Measurements from ENCODE around the gene NPR1.

Gene NPR1

GRCh38 chr1:153679337-153680119 lies 1.0 kb downstream of the NPR1 start:
- DNase-seq (ENCODE audit: low read depth) = no peak
- TF ChIP-seq, protein P1, sequence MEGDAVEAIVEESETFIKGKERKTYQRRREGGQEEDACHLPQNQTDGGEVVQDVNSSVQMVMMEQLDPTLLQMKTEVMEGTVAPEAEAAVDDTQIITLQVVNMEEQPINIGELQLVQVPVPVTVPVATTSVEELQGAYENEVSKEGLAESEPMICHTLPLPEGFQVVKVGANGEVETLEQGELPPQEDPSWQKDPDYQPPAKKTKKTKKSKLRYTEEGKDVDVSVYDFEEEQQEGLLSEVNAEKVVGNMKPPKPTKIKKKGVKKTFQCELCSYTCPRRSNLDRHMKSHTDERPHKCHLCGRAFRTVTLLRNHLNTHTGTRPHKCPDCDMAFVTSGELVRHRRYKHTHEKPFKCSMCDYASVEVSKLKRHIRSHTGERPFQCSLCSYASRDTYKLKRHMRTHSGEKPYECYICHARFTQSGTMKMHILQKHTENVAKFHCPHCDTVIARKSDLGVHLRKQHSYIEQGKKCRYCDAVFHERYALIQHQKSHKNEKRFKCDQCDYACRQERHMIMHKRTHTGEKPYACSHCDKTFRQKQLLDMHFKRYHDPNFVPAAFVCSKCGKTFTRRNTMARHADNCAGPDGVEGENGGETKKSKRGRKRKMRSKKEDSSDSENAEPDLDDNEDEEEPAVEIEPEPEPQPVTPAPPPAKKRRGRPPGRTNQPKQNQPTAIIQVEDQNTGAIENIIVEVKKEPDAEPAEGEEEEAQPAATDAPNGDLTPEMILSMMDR (conservative IDR thresholded peaks at IDR 0.05; ENCODE audit: control insufficient read depth, insufficient read depth, low read depth, low read length) = peak; percentile 4
- peak overlapping the region; percentile 40 for H3K4me3 ChIP-seq (ENCODE audit: control insufficient read depth, low read depth, low read length)

DNA sequence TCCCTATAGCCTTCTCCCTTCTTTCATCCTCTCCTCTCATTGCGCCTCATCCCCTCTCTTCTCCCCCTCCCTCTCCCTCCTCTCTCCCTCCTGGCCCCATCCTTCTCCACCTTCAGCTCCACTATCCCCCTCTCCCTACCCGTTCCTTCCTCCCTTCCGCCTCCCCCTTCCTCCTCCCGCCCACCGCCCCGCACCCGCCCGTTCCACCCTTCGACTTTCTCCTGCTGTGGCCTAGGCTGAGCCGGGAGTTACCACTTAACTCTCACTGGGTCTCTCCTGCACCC lies 1.6 kb downstream of the NPR1 start:
- peak overlapping the region; percentile 40 for H3K4me3 ChIP-seq (ENCODE audit: control insufficient read depth, low read depth, low read length)
- no peak for DNase-seq (ENCODE audit: low read depth)
- TF ChIP-seq, protein P1 (conservative IDR thresholded peaks at IDR 0.05; ENCODE audit: control insufficient read depth, insufficient read depth, low read depth, low read length) = no peak

GRCh38 chr1:153682730-153683129 lies 4.2 kb downstream of the NPR1 start:
- no peak for DNase-seq (ENCODE audit: low read depth)
- TF ChIP-seq, protein P1 (conservative IDR thresholded peaks at IDR 0.05; ENCODE audit: control insufficient read depth, insufficient read depth, low read depth, low read length) = no peak

GRCh38 chr1:153683854-153684253 lies 5.4 kb downstream of the NPR1 start:
- TF ChIP-seq, protein P1 (conservative IDR thresholded peaks at IDR 0.05; ENCODE audit: control insufficient read depth, insufficient read depth, low read depth, low read length) = no peak
- H3K4me3 ChIP-seq (ENCODE audit: control insufficient read depth, low read depth, low read length) = no peak overlapping the region
- DNase-seq (ENCODE audit: low read depth) = peak; percentile 54

More at GRCh38 chr1:153682730-153683129, 4.2 kb downstream of the NPR1 start:
- H3K4me3 ChIP-seq (ENCODE audit: control insufficient read depth, low read depth, low read length) = no peak overlapping the region

DNA sequence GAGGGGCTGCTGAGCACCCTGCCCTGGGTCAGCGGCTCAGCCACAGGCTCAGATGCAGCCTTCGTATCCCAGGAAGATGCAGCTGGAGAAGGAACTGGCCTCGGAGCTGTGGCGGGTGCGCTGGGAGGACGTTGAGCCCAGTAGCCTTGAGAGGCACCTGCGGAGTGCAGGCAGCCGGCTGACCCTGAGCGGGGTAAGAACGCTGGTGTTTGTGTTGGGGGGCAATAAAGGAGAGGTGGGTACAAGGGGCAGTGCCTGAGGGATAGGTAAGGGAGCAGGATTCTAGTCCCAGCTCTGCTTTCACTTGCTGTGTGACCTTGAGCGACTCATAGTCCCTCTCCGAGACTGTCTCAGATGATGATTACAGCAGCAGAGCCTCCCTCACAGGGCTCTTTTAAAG lies 6.4 kb downstream of the NPR1 start:
- no peak overlapping the region for H3K4me3 ChIP-seq (ENCODE audit: control insufficient read depth, low read depth, low read length)
- TF ChIP-seq, protein P1 (conservative IDR thresholded peaks at IDR 0.05; ENCODE audit: control insufficient read depth, insufficient read depth, low read depth, low read length) = no peak
- DNase-seq (ENCODE audit: low read depth) = no peak

DNA sequence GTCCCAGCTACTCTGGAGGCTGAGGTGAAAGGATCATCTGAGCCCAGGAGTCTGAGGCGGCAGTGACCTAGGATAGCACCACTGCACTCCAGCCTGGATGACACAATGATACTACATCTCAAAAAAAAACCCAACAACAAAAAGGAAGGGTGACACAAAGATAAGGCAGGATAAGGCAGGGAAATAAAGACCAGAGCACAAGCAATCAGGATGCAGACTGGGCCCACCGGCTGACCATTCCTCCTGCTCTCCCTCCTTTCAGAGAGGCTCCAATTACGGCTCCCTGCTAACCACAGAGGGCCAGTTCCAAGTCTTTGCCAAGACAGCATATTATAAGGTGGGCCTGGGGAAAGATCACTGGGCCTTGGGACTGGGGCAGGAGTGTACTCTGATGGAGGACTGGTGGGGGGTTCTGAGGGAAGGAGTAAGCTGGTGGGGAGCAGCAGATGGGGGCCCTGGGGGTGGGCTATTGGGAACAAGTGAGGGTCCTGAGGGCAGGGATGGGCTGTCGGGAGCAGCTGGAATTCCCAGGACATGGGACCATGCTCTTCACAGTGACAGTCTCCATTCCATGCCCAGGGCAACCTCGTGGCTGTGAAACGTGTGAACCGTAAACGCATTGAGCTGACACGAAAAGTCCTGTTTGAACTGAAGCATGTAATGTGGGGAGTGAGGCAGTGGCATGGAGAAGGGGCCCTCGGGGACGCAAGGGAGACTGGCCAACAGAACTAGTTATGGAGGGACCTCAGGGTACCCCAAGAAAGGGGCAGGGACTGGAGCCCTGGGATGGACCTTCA lies 7.3 kb downstream of the NPR1 start:
- TF ChIP-seq, protein P1 (conservative IDR thresholded peaks at IDR 0.05; ENCODE audit: control insufficient read depth, insufficient read depth, low read depth, low read length) = no peak
- no peak for DNase-seq (ENCODE audit: low read depth)

More for the DNA sequence above, 7.3 kb downstream of the NPR1 start:
- no peak overlapping the region for H3K4me3 ChIP-seq (ENCODE audit: control insufficient read depth, low read depth, low read length)

All from fibroblast of mammary gland (primary cell).